Endothelial cell of umbilical vein (primary cell): ENCODE measurements around the gene OR2V1.

Experiments
- POLR2AphosphoS5 ChIP-seq: IDR thresholded peaks from 2 replicates; pipeline ENCODE4 v1.6.1; 2012; ENCODE audit warnings: low read depth, mild to moderate bottlenecking, control low read depth, low read length, moderate library complexity; ENCODE audit not compliant: insufficient read depth
- TF ChIP-seq, protein P1 (sequence below), 2 donors: IDR thresholded peaks; 1 replicate in 1 of 2; 2 replicates in 1 of 2; pipeline ENCODE4 v1.5.1; 2011; ENCODE audit warnings: low read length in 2 of 2, mild to moderate bottlenecking in 2 of 2, moderate library complexity in 2 of 2, control low read depth in 1 of 2, inconsistent platforms in 1 of 2, low read depth in 1 of 2; ENCODE audit not compliant: insufficient read depth in 1 of 2; ENCODE audit errors: extremely low read depth in 1 of 2
- TF ChIP-seq, protein P2 (sequence below): IDR thresholded peaks from 2 replicates; pipeline ENCODE4 v1.6.1; 2011; ENCODE audit not compliant: insufficient read depth, insufficient read length

DNA sequence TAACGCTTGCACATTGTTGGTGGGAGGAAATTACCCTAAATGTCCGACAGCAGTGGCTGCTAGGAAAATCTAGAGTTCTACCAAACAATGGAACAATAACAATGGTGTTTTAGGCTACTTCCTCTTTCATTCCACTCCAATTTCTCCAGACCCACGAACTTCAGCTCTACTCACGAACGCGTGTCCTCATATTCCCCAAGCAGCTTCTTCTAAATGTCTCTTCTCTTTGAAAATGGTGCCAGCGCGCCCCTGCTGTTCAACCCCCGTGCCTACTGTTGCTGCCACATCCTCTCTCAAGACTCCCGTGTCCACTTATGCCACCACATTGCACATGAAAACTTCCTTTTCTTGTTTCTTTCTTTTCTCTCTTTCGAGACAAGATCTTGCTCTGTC, 42.1 kb upstream of the OR2V1 start:
- TF ChIP-seq, protein P1, sequence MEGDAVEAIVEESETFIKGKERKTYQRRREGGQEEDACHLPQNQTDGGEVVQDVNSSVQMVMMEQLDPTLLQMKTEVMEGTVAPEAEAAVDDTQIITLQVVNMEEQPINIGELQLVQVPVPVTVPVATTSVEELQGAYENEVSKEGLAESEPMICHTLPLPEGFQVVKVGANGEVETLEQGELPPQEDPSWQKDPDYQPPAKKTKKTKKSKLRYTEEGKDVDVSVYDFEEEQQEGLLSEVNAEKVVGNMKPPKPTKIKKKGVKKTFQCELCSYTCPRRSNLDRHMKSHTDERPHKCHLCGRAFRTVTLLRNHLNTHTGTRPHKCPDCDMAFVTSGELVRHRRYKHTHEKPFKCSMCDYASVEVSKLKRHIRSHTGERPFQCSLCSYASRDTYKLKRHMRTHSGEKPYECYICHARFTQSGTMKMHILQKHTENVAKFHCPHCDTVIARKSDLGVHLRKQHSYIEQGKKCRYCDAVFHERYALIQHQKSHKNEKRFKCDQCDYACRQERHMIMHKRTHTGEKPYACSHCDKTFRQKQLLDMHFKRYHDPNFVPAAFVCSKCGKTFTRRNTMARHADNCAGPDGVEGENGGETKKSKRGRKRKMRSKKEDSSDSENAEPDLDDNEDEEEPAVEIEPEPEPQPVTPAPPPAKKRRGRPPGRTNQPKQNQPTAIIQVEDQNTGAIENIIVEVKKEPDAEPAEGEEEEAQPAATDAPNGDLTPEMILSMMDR (IDR thresholded peaks at IDR 0.05; ENCODE audit: extremely low read depth in 1 of 2, insufficient read depth in 1 of 2, low read depth in 1 of 2, low read length in 2 of 2), result no peak
- no peak for TF ChIP-seq POLR2AphosphoS5
- TF ChIP-seq, protein P2, sequence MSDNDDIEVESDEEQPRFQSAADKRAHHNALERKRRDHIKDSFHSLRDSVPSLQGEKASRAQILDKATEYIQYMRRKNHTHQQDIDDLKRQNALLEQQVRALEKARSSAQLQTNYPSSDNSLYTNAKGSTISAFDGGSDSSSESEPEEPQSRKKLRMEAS, result no peak
